ENCODE measurements around the gene IL34. TPM values are rescaled to one million over a fixed set of nuclear protein-coding genes. Genes with fewer than 3 reads are reported as not detected.

IL34 gene
- total RNA-seq, 3 donors from 2014 or later = 0.64 to 37.9 (median 7.5) TPM

DNA sequence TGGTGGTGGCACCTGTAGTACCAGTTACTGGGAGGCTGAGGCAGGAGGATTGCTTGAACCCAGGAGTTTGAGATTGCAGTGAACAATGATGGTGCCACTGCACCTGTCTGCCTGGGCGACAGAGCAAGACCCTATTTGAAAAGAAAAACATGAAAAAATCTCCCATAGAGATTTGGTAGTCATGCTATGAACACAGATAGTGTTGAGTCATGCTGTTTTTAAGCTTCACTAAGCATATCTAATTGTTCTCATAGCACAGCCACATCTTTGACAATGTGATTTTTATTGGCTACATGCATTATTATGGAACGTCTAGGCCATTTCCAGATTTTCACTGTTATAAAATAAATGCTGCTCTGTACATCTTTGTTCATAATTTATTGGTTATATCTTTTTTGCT, 6.0 kb downstream of the IL34 start:
- intact Hi-C loops (cut with DNase I; ENCODE audit: low total_unique reads) = loop anchor here (10.0 kb wide), 1 partner anchor 118 kb away; no protein-coding TSS in a partner anchor
- Histone ChIP-seq H3K9me3 (no peaks in the 10 kb centered on the region), H3K4me3 (no peak overlapping the region), H3K27me3 (no peaks in the 10 kb centered on the region), H3K4me1 (peaks cover 0 to 3% of the 10 kb centered on the region in 2 donors), H3K27ac (no peak overlapping the region), H3K36me3 (no peaks in the 10 kb centered on the region)
- no peak for DNase-seq (ENCODE audit: low spot score in 2 of 2)
- no peak for TF ChIP-seq POLR2A (IDR thresholded peaks at IDR 0.05)
- no peak for TF ChIP-seq POLR2AphosphoS5 (IDR thresholded peaks at IDR 0.05)
- TF ChIP-seq, protein P1, sequence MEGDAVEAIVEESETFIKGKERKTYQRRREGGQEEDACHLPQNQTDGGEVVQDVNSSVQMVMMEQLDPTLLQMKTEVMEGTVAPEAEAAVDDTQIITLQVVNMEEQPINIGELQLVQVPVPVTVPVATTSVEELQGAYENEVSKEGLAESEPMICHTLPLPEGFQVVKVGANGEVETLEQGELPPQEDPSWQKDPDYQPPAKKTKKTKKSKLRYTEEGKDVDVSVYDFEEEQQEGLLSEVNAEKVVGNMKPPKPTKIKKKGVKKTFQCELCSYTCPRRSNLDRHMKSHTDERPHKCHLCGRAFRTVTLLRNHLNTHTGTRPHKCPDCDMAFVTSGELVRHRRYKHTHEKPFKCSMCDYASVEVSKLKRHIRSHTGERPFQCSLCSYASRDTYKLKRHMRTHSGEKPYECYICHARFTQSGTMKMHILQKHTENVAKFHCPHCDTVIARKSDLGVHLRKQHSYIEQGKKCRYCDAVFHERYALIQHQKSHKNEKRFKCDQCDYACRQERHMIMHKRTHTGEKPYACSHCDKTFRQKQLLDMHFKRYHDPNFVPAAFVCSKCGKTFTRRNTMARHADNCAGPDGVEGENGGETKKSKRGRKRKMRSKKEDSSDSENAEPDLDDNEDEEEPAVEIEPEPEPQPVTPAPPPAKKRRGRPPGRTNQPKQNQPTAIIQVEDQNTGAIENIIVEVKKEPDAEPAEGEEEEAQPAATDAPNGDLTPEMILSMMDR (IDR thresholded peaks at IDR 0.05) = no peak

DNA sequence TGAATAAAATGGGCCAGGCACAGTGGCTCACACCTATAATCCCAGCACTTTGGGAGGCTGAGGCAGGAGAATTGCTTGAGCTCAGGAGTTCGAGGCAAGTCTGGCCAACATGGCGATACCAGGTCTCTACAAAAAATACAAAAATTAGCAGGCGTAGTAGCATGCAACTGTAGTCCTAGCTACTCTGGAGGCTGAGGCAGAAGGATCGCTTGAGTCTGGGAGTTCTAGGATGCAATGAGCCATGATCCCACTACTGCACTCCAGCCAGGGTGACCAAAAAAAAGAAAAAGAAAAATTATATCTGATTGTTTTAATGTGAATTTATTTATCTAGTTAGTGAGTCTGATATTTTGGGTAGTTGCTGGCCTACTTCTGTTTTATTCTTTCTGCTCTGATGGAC, 7.0 kb downstream of the IL34 start:
- H3K27me3 ChIP-seq = no peaks in the 10 kb centered on the region
- no peaks in the 10 kb centered on the region for H3K36me3 ChIP-seq
- H3K4me1 ChIP-seq = peaks cover 0 to 3% of the 10 kb centered on the region in 2 donors
- TF ChIP-seq POLR2A (IDR thresholded peaks at IDR 0.05) = no peak
- TF ChIP-seq, protein P1 (IDR thresholded peaks at IDR 0.05) = no peak
- H3K27ac ChIP-seq = peak overlapping the region in 1 of 2 donors; percentile 13
- no peak overlapping the region for H3K4me3 ChIP-seq
- intact Hi-C loops (cut with DNase I; ENCODE audit: low total_unique reads) = loop anchor here (10.0 kb wide), 1 partner anchor 119 kb away; no protein-coding TSS in a partner anchor
- DNase-seq (ENCODE audit: low spot score in 2 of 2) = no peak
- no peaks in the 10 kb centered on the region for H3K9me3 ChIP-seq

DNA sequence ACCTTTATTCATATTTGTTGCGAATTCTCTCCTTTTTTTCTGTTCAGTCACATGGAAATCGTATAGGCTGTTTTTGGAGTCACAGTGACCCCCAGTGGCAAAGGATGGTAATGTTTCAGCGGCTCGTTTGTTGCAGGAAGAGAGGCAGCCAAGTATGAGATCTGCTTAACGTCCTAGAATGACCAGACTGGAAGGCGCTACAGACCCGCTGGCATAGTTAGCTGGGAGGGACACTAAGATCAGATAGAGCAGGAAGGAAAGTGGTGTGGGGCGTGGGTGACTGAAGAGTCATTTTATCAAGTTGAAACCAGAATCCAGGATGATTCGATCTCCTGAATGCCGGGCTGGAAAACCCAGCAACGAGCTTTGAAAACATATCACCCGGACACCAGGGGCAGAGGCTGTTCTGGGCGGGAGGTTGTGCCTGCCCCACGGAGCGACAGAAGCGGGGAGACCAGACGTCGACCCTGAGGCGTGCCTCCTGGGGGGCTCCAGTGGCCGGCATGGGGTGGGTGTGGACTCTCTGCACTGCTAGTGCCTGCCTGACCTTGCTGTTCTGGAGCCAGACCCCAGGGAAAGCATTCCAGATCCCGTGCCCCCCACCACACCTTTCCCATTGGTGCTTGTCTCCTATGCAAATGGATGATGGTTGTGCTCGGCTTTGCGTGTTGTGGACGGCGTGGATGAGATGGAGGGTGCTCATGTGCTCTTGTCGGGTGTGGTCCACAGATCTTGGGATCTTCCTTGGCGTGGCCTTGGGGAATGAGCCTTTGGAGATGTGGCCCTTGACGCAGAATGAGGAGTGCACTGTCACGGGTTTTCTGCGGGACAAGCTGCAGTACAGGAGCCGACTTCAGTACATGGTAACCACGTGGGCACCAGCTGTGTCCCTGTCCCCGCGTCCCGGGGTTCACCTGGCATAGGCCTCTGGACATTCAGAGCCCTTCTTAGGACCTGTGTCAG, 7.7 kb downstream of the IL34 start:
- Histone ChIP-seq H3K36me3 (no peaks in the 10 kb centered on the region), H3K27me3 (no peaks in the 10 kb centered on the region), H3K27ac (peak overlapping the region; percentile 13 to 32), H3K9me3 (no peaks in the 10 kb centered on the region), H3K4me3 (peak overlapping the region; percentile 11 to 52 (median 20)), H3K4me1 (peaks cover 0 to 3% of the 10 kb centered on the region in 2 donors)
- intact Hi-C loops (cut with DNase I; ENCODE audit: low total_unique reads) = loop anchor here (10.0 kb wide), 1 partner anchor 119 kb away; no protein-coding TSS in a partner anchor
- TF ChIP-seq, protein P1 (IDR thresholded peaks at IDR 0.05) = peak; percentile 97 to 98 (median 97)
- TF ChIP-seq POLR2A (IDR thresholded peaks at IDR 0.05) (no peak), POLR2AphosphoS5 (IDR thresholded peaks at IDR 0.05) (peak in 2 of 3 donors; percentile 51 to 64)
- DNase-seq (ENCODE audit: low spot score in 2 of 2) = peak; percentile 79 to 87

DNA sequence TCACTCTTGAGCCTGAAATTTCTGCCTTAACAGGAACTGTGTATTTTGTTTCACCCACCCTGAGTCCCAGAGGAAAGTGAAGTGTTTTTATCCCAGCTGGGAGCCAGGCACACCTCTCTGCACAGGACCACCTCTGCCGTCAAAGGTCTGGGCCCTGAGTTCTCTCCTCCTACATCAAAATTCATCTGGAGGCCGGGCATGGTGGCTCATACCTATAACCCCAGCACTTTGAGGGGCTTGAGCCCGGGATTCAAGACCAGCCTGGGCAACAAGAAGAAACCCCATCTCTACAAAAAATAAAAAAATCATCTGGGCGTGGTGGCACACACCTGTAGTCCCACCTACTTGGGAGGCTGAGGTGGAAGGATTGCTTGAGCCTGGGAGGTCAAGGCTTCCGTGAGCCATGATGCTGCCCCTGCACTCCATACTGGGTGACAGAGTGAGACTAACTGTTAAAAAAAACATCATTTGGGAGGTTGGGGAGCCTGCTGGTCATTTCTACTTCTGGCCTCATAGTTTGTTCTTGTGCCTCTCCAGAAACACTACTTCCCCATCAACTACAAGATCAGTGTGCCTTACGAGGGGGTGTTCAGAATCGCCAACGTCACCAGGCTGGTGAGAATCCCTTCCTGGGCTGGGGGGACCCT, 9.8 kb downstream of the IL34 start:
- Histone ChIP-seq H3K27me3 (no peaks in the 10 kb centered on the region), H3K9me3 (no peaks in the 10 kb centered on the region), H3K4me1 (peaks cover 0 to 3% of the 10 kb centered on the region in 2 donors), H3K4me3 (no peak overlapping the region), H3K27ac (no peak overlapping the region), H3K36me3 (no peaks in the 10 kb centered on the region)
- no peak for DNase-seq (ENCODE audit: low spot score in 2 of 2)
- no peak for TF ChIP-seq POLR2A (IDR thresholded peaks at IDR 0.05)
- TF ChIP-seq, protein P1 (IDR thresholded peaks at IDR 0.05) = no peak
- TF ChIP-seq POLR2AphosphoS5 (IDR thresholded peaks at IDR 0.05) = no peak
- intact Hi-C loops (cut with DNase I; ENCODE audit: low total_unique reads) = loop anchor here (10.0 kb wide), 1 partner anchor 121 kb away; no protein-coding TSS in a partner anchor
